GM12878 (cell line): Measurements from ENCODE around the gene FIBCD1. TPM values are rescaled to one million over a fixed set of nuclear protein-coding genes. Genes with fewer than 3 reads are reported as not detected.

Source experiments
- ATAC-seq: fragments of 200-7000 bp; cut with Tn5 transposase; 3 replicates; pipeline ENCODE4 v1.9.1; 2020; ENCODE audit warnings: mild to moderate bottlenecking, moderate library complexity
- BruUV-seq: library from RNA; stranded (reverse); fragments of 400-500 nt; replicated peaks from 2 replicates; lab custom pipeline; 2021; lab: Mats Ljungman, UMichigan
- CTCF ChIA-PET: fragments of 300-600 bp; sonication (Branson Sonifier 250); formaldehyde crosslinking; extraction: SDS; loops from one replicate; lab custom pipeline; 2021; ENCODE audit warnings: inconsistent platforms; lab: Yijun Ruan, JAX
- POLR2A ChIA-PET: fragments of 350-600 bp; formaldehyde crosslinking; extraction: SDS; loops from one replicate; lab custom pipeline; 2021; ENCODE audit warnings: inconsistent platforms; lab: Charles Lee
- RAD21 ChIA-PET: fragments of 300-600 bp; sonication (Branson Sonifier 250); formaldehyde crosslinking; loops from one replicate; lab custom pipeline; 2023; ENCODE audit warnings: antibody characterized with exemption; ENCODE audit not compliant: unreplicated experiment; lab: Charles Lee
- SMC1A ChIA-PET: fragments of 300-600 bp; sonication (Branson Sonifier 250); formaldehyde crosslinking; loops from one replicate; lab custom pipeline; 2023; ENCODE audit not compliant: unreplicated experiment, uncharacterized antibody; lab: Charles Lee
- DNase-seq: peaks from one replicate; pipeline ENCODE4 v3.0.0-alpha.2; 2011; ENCODE audit warnings: low read depth, low spot score
- FAIRE-seq: peaks from 3 replicates; lab custom pipeline; 2011; peaks lifted over from hg19 to GRCh38; lab: Jason Lieb, UNC
- H2AFZ ChIP-seq: 2 replicates; pipeline ENCODE4 v1.6.0; 2011; ENCODE audit warnings: low read depth, low read length, control low read depth; ENCODE audit not compliant: control insufficient read depth
- H3K27ac ChIP-seq: 2 replicates; pipeline ENCODE4 v1.5.1; 2011; ENCODE audit warnings: control low read depth; ENCODE audit not compliant: control insufficient read depth, insufficient read depth
- H3K27me3 ChIP-seq, 2 experiments: replicated peaks in 1 of 2; 2 replicates each; pipeline versions ENCODE4 v1.6.0 to v1.6.1; 2011; ENCODE audit warnings: low read length in 1 of 2; ENCODE audit not compliant: control insufficient read depth in 2 of 2, insufficient read depth in 2 of 2
- H3K36me3 ChIP-seq, 2 experiments: 2 replicates each; pipeline ENCODE4 v1.5.1; 2011; ENCODE audit warnings: low read length in 1 of 2; ENCODE audit not compliant: control insufficient read depth in 2 of 2, insufficient read depth in 2 of 2
- H3K4me1 ChIP-seq: 2 replicates; pipeline ENCODE4 v1.6.1; 2011; ENCODE audit warnings: mild to moderate bottlenecking, low read length, moderate library complexity, mixed read lengths; ENCODE audit not compliant: control insufficient read depth, insufficient read depth
- H3K4me2 ChIP-seq: 2 replicates; pipeline ENCODE4 v1.6.0; 2011; ENCODE audit warnings: control low read depth; ENCODE audit not compliant: control insufficient read depth, insufficient read depth
- H3K4me3 ChIP-seq: fragments of 200-600 bp; sonication (generic); 2 replicates; pipeline ENCODE4 v1.5.1; 2016
- H3K79me2 ChIP-seq: 2 replicates; pipeline ENCODE4 v1.6.0; 2011; ENCODE audit warnings: low read length; ENCODE audit not compliant: control insufficient read depth, insufficient read depth
- H3K9ac ChIP-seq: 2 replicates; pipeline ENCODE4 v1.8.0; 2011; ENCODE audit warnings: low read length, control low read depth, mixed read lengths; ENCODE audit not compliant: control insufficient read depth, insufficient read depth
- H3K9me3 ChIP-seq: replicated peaks from 3 replicates; pipeline ENCODE4 v1.5.1; 2011; ENCODE audit warnings: mild to moderate bottlenecking, low read length; ENCODE audit not compliant: control insufficient read depth, insufficient read depth
- H4K20me1 ChIP-seq: 2 replicates; pipeline ENCODE4 v1.6.0; 2011; ENCODE audit not compliant: control insufficient read depth, insufficient read depth
- ATF3 ChIP-seq: IDR thresholded peaks from 2 replicates; pipeline ENCODE4 v1.6.1; 2011; ENCODE audit warnings: low read depth, mild to moderate bottlenecking, low read length, moderate library complexity, borderline replicate concordance; ENCODE audit errors: extremely low read depth
- BHLHE40 ChIP-seq, 2 experiments: fragments of 450-650 bp in 1 of 2; IDR thresholded peaks; 2 replicates each; pipeline ENCODE4 v1.6.1; 2011 to 2017; ENCODE audit warnings: low read depth in 2 of 2, borderline replicate concordance in 1 of 2, improper control_type of control experiment in 1 of 2, low read length in 1 of 2, mild to moderate bottlenecking in 1 of 2
- CBX5 ChIP-seq: sonication (generic); IDR thresholded peaks from 2 replicates; pipeline ENCODE4 v1.6.1; 2016; ENCODE audit warnings: low read depth, moderate library complexity, mild to moderate bottlenecking, inconsistent platforms
- CHD1 ChIP-seq: IDR thresholded peaks from 2 replicates; pipeline ENCODE4 v1.6.1; 2012; ENCODE audit warnings: low read depth, low read length, improper control_type of control experiment
- ETV6 ChIP-seq, 2 experiments: fragments of 450-650 bp in 1 of 2; IDR thresholded peaks in 1 of 2; conservative IDR thresholded peaks in 1 of 2; 2 replicates each; pipeline ENCODE4 v1.6.1; 2014; ENCODE audit warnings: antibody characterized with exemption in 1 of 2, borderline replicate concordance in 1 of 2, low read depth in 1 of 2, mild to moderate bottlenecking in 1 of 2, moderate library complexity in 1 of 2
- FOS ChIP-seq: IDR thresholded peaks from 3 replicates; pipeline ENCODE4 v1.6.1; 2011; ENCODE audit warnings: borderline replicate concordance; ENCODE audit not compliant: insufficient read length; ENCODE audit errors: extremely low read depth
- GATAD2B ChIP-seq: fragments of 450-650 bp; conservative IDR thresholded peaks from 2 replicates; pipeline ENCODE4 v1.6.1; 2017; ENCODE audit warnings: low read depth, mild to moderate bottlenecking, moderate library complexity
- HCFC1 ChIP-seq: fragments of 150-350 bp; IDR thresholded peaks from 2 replicates; pipeline ENCODE4 v1.6.1; 2014; ENCODE audit warnings: low read length
- IKZF2 ChIP-seq, 2 experiments: fragments of 450-650 bp; IDR thresholded peaks; 2 replicates each; pipeline ENCODE4 v1.6.1; 2017; ENCODE audit warnings: mild to moderate bottlenecking in 2 of 2, moderate library complexity in 2 of 2
- MAX ChIP-seq: IDR thresholded peaks from 2 replicates; pipeline ENCODE4 v1.6.1; 2012; ENCODE audit warnings: low read depth, low read length, improper control_type of control experiment
- MYC ChIP-seq: IDR thresholded peaks from 2 replicates; pipeline ENCODE4 v1.6.1; 2011; ENCODE audit warnings: mild to moderate bottlenecking, low read length, moderate library complexity, inconsistent platforms; ENCODE audit not compliant: insufficient read depth, insufficient replicate concordance, insufficient read length, severe bottlenecking
- RAD51 ChIP-seq: fragments of 450-650 bp; IDR thresholded peaks from 2 replicates; pipeline ENCODE4 v1.6.1; 2016; ENCODE audit warnings: moderate library complexity, mild to moderate bottlenecking, inconsistent platforms
- SPI1 ChIP-seq: IDR thresholded peaks from 2 replicates; pipeline ENCODE4 v1.6.1; 2011; ENCODE audit warnings: low read depth, mild to moderate bottlenecking, low read length, moderate library complexity, borderline replicate concordance; ENCODE audit not compliant: insufficient read depth
- WGBS: methylation state at CpG from one replicate; pipeline ENCODE4 v1.1.6; 2016; ENCODE audit warnings: low lambda C conversion rate; ENCODE audit not compliant: insufficient replicate concordance, insufficient coverage; ENCODE audit errors: missing lambda C conversion rate; 5-methylcytosine and 5-hydroxymethylcytosine counted together
- in situ Hi-C: fragments of 300-500 bp; cut with MboI; formaldehyde crosslinking; loops from 9 replicates; pipeline ENCODE4 v1.14.3; 2018; ENCODE audit warnings: mixed read lengths
- intact Hi-C: fragments of 100-400 bp; cut with micrococcal nuclease; formaldehyde crosslinking; loops from one replicate; pipeline ENCODE4 v1.14.2; 2022; ENCODE audit not compliant: unreplicated experiment
- polyA plus RNA-seq, 11 experiments: library from polyadenylated mRNA; depleted of rRNA in 4 of 11; unstranded in 6 of 11; stranded (reverse) in 5 of 11; fragments of >200 nt; fragmentation: Nextera tagmentation in 4 of 11; fragmentation: Illumina TruSeq in 1 of 11; extraction: Ambion mirVana in 4 of 11; extraction: Trizol in 1 of 11; gene quantifications; 1 replicate in 1 of 11; 2 replicates in 10 of 11; pipeline versions ENCODE4 v1.2.1 to v1.2.3, GENCODE V29; 2011 to 2016; ENCODE audit warnings: inconsistent platforms in 2 of 11, missing spikeins in 2 of 11, low read depth in 1 of 11
- total RNA-seq, 4 experiments: library from RNA; depleted of rRNA in 3 of 4; stranded (reverse); fragments of >200 nt in 3 of 4; fragmentation: Illumina TruSeq in 1 of 4; extraction: Trizol in 1 of 4; gene quantifications; 2 replicates each; pipeline versions ENCODE4 v1.2.1 to v1.2.3, GENCODE V29; 2013 to 2021

FIBCD1 gene
- total and polyA plus RNA-seq, 10 of the 15 experiments (the other 5 are each of a cell fraction or from before 2014, with no cell fraction given), result 0.04 to 0.95 (median 0.25) TPM; not detected in 6

DNA sequence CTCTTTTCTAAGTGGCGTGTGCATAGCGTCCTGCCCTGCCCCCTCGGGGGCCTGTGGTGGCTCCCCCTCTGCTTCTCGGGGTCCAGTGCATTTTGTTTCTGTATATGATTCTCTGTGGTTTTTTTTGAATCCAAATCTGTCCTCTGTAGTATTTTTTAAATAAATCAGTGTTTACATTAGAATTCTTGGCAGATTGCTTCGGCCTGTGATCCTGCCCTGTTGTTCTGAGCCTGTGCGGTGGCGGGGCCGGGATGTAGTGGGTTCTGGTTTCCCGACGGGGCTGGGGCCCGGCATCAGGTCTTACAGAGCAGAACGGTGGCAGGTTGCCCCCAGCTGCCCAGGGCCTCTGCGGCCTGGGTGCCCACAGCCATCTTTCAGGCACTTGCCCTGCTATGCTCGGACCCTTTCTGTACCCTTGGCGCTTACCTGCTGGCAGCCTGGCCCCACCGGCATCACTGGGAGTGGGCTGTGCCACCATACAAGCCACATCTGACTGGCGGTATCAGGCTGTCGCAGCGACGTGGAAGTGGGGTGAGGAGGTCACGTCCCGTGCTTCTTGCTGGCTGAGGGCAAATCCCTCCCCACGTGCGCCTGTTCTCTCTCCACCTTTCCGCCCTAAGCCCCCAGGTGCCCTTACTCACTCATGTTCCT lies 51.4 kb downstream of the FIBCD1 start:
- no TSS peak for BruUV-seq
- WGBS, result 88% methylated on average over 25 of the region's 25 CpGs
- H3K4me1 ChIP-seq, result no peaks in the 10 kb centered on the region
- no peak overlapping the region for H2AFZ ChIP-seq
- intact Hi-C loops (no loop called here), in situ Hi-C loops (no loop called here)
- ATAC-seq (no peak), DNase-seq (no peak), FAIRE-seq (no peak)
- no peaks in the 10 kb centered on the region for H3K27me3 ChIP-seq
- CTCF ChIA-PET, result interaction anchor here (2.0 kb wide), 1 partner anchor 17 kb away, joined by 6 read pairs; no protein-coding TSS in a partner anchor
- peaks cover 6 to 25% of the 10 kb centered on the region in 2 experiments for H3K36me3 ChIP-seq
- no peak overlapping the region for H3K27ac ChIP-seq
- H3K79me2 ChIP-seq, result no peaks in the 10 kb centered on the region
- POLR2A ChIA-PET, result no interaction called here
- H3K9ac ChIP-seq, result no peak overlapping the region
- no peaks in the 10 kb centered on the region for H4K20me1 ChIP-seq
- RAD21 ChIA-PET, result no interaction called here
- SMC1A ChIA-PET, result no interaction called here
- TF ChIP-seq ETV6 (conservative IDR thresholded peaks at IDR 0.05 in 1 of 2, IDR thresholded peaks at IDR 0.05 in 1 of 2; ENCODE audit: borderline replicate concordance in 1 of 2, low read depth in 1 of 2) (no peak), CHD1 (no peak), ATF3 (no peak), RAD51 (no peak), GATAD2B (no peak), SPI1 (no peak), IKZF2 (IDR thresholded peaks at IDR 0.05) (no peak), MAX (no peak), BHLHE40 (IDR thresholded peaks at IDR 0.05; ENCODE audit: borderline replicate concordance in 1 of 2, low read depth in 2 of 2, low read length in 1 of 2) (no peak), MYC (no peak), CBX5 (no peak), HCFC1 (no peak), FOS (no peak)
- H3K9me3 ChIP-seq, result no peaks in the 10 kb centered on the region
- no peak overlapping the region for H3K4me2 ChIP-seq
- H3K4me3 ChIP-seq, result no peak overlapping the region
